GM12878 (cell line): Measurements from ENCODE around the gene SYK. TPM values are rescaled to one million over a fixed set of nuclear protein-coding genes. Genes with fewer than 3 reads are reported as not detected.
A peak's percentile ranks its signal among the peaks of the same experiment; 100 is the strongest.

Source experiments
- ATAC-seq: fragments of 200-7000 bp; cut with Tn5 transposase; 3 replicates; pipeline ENCODE4 v1.9.1; 2020; ENCODE audit warnings: mild to moderate bottlenecking, moderate library complexity
- BruUV-seq: library from RNA; stranded (reverse); fragments of 400-500 nt; replicated peaks from 2 replicates; lab custom pipeline; 2021; lab: Mats Ljungman, UMichigan
- CTCF ChIA-PET: fragments of 300-600 bp; sonication (Branson Sonifier 250); formaldehyde crosslinking; extraction: SDS; loops from one replicate; lab custom pipeline; 2021; ENCODE audit warnings: inconsistent platforms; lab: Yijun Ruan, JAX
- POLR2A ChIA-PET: fragments of 350-600 bp; formaldehyde crosslinking; extraction: SDS; loops from one replicate; lab custom pipeline; 2021; ENCODE audit warnings: inconsistent platforms; lab: Charles Lee
- RAD21 ChIA-PET: fragments of 300-600 bp; sonication (Branson Sonifier 250); formaldehyde crosslinking; loops from one replicate; lab custom pipeline; 2023; ENCODE audit warnings: antibody characterized with exemption; ENCODE audit not compliant: unreplicated experiment; lab: Charles Lee
- SMC1A ChIA-PET: fragments of 300-600 bp; sonication (Branson Sonifier 250); formaldehyde crosslinking; loops from one replicate; lab custom pipeline; 2023; ENCODE audit not compliant: unreplicated experiment, uncharacterized antibody; lab: Charles Lee
- DNase-seq: peaks from one replicate; pipeline ENCODE4 v3.0.0-alpha.2; 2011; ENCODE audit warnings: low read depth, low spot score
- FAIRE-seq: peaks from 3 replicates; lab custom pipeline; 2011; peaks lifted over from hg19 to GRCh38; lab: Jason Lieb, UNC
- H2AFZ ChIP-seq: 2 replicates; pipeline ENCODE4 v1.6.0; 2011; ENCODE audit warnings: low read depth, low read length, control low read depth; ENCODE audit not compliant: control insufficient read depth
- H3K27ac ChIP-seq: 2 replicates; pipeline ENCODE4 v1.5.1; 2011; ENCODE audit warnings: control low read depth; ENCODE audit not compliant: control insufficient read depth, insufficient read depth
- H3K27me3 ChIP-seq, 2 experiments: replicated peaks in 1 of 2; 2 replicates each; pipeline versions ENCODE4 v1.6.0 to v1.6.1; 2011; ENCODE audit warnings: low read length in 1 of 2; ENCODE audit not compliant: control insufficient read depth in 2 of 2, insufficient read depth in 2 of 2
- H3K36me3 ChIP-seq, 2 experiments: 2 replicates each; pipeline ENCODE4 v1.5.1; 2011; ENCODE audit warnings: low read length in 1 of 2; ENCODE audit not compliant: control insufficient read depth in 2 of 2, insufficient read depth in 2 of 2
- H3K4me1 ChIP-seq: 2 replicates; pipeline ENCODE4 v1.6.1; 2011; ENCODE audit warnings: mild to moderate bottlenecking, low read length, moderate library complexity, mixed read lengths; ENCODE audit not compliant: control insufficient read depth, insufficient read depth
- H3K4me2 ChIP-seq: 2 replicates; pipeline ENCODE4 v1.6.0; 2011; ENCODE audit warnings: control low read depth; ENCODE audit not compliant: control insufficient read depth, insufficient read depth
- H3K4me3 ChIP-seq: fragments of 200-600 bp; sonication (generic); 2 replicates; pipeline ENCODE4 v1.5.1; 2016
- H3K79me2 ChIP-seq: 2 replicates; pipeline ENCODE4 v1.6.0; 2011; ENCODE audit warnings: low read length; ENCODE audit not compliant: control insufficient read depth, insufficient read depth
- H3K9ac ChIP-seq: 2 replicates; pipeline ENCODE4 v1.8.0; 2011; ENCODE audit warnings: low read length, control low read depth, mixed read lengths; ENCODE audit not compliant: control insufficient read depth, insufficient read depth
- H3K9me3 ChIP-seq: replicated peaks from 3 replicates; pipeline ENCODE4 v1.5.1; 2011; ENCODE audit warnings: mild to moderate bottlenecking, low read length; ENCODE audit not compliant: control insufficient read depth, insufficient read depth
- H4K20me1 ChIP-seq: 2 replicates; pipeline ENCODE4 v1.6.0; 2011; ENCODE audit not compliant: control insufficient read depth, insufficient read depth
- CBX3 ChIP-seq: fragments of 200-600 bp; sonication (generic); IDR thresholded peaks from 2 replicates; pipeline ENCODE4 v1.6.1; 2016; ENCODE audit warnings: low read depth, borderline replicate concordance
- EP300 ChIP-seq, 2 experiments: fragments of 150-350 bp in 1 of 2; IDR thresholded peaks; 2 replicates each; pipeline ENCODE4 v1.6.1; 2011 to 2012; ENCODE audit warnings: low read depth in 2 of 2, low read length in 2 of 2, borderline replicate concordance in 1 of 2, improper control_type of control experiment in 1 of 2, inconsistent platforms in 1 of 2; ENCODE audit not compliant: control insufficient read depth in 1 of 2
- EZH2 ChIP-seq: IDR thresholded peaks from 2 replicates; pipeline ENCODE4 v1.6.1; 2012; ENCODE audit warnings: low read depth, mild to moderate bottlenecking, control low read depth, inconsistent platforms, low read length, borderline replicate concordance; ENCODE audit not compliant: control insufficient read depth
- FOS ChIP-seq: IDR thresholded peaks from 3 replicates; pipeline ENCODE4 v1.6.1; 2011; ENCODE audit warnings: borderline replicate concordance; ENCODE audit not compliant: insufficient read length; ENCODE audit errors: extremely low read depth
- PAX8 ChIP-seq: fragments of 450-650 bp; IDR thresholded peaks from 2 replicates; pipeline ENCODE4 v1.6.1; 2017; ENCODE audit warnings: mild to moderate bottlenecking, moderate library complexity
- RB1 ChIP-seq: fragments of 450-650 bp; formaldehyde crosslinking; IDR thresholded peaks from 2 replicates; pipeline ENCODE4 v1.6.1; 2017; ENCODE audit warnings: mild to moderate bottlenecking, borderline replicate concordance
- RBBP5 ChIP-seq: fragments of 200-600 bp; sonication (generic); conservative IDR thresholded peaks from 2 replicates; pipeline ENCODE4 v1.6.1; 2016
- SRF ChIP-seq, 2 experiments: IDR thresholded peaks; 2 replicates each; pipeline ENCODE4 v1.6.1; 2011; ENCODE audit warnings: low read depth in 2 of 2, low read length in 2 of 2, mild to moderate bottlenecking in 1 of 2, moderate library complexity in 1 of 2
- ZBED1 ChIP-seq: IDR thresholded peaks from 2 replicates; pipeline ENCODE4 v1.6.1; 2016; ENCODE audit warnings: borderline replicate concordance
- ZNF274 ChIP-seq: IDR thresholded peaks from one replicate; pipeline ENCODE4 v1.8.0; 2011; ENCODE audit not compliant: insufficient read length, insufficient read depth
- WGBS: methylation state at CpG from one replicate; pipeline ENCODE4 v1.1.6; 2016; ENCODE audit warnings: low lambda C conversion rate; ENCODE audit not compliant: insufficient replicate concordance, insufficient coverage; ENCODE audit errors: missing lambda C conversion rate; 5-methylcytosine and 5-hydroxymethylcytosine counted together
- in situ Hi-C: fragments of 300-500 bp; cut with MboI; formaldehyde crosslinking; loops from 9 replicates; pipeline ENCODE4 v1.14.3; 2018; ENCODE audit warnings: mixed read lengths
- intact Hi-C: fragments of 100-400 bp; cut with micrococcal nuclease; formaldehyde crosslinking; loops from one replicate; pipeline ENCODE4 v1.14.2; 2022; ENCODE audit not compliant: unreplicated experiment
- polyA plus RNA-seq, 11 experiments: library from polyadenylated mRNA; depleted of rRNA in 4 of 11; unstranded in 6 of 11; stranded (reverse) in 5 of 11; fragments of >200 nt; fragmentation: Nextera tagmentation in 4 of 11; fragmentation: Illumina TruSeq in 1 of 11; extraction: Ambion mirVana in 4 of 11; extraction: Trizol in 1 of 11; gene quantifications; 1 replicate in 1 of 11; 2 replicates in 10 of 11; pipeline versions ENCODE4 v1.2.1 to v1.2.3, GENCODE V29; 2011 to 2016; ENCODE audit warnings: inconsistent platforms in 2 of 11, missing spikeins in 2 of 11, low read depth in 1 of 11
- total RNA-seq, 4 experiments: library from RNA; depleted of rRNA in 3 of 4; stranded (reverse); fragments of >200 nt in 3 of 4; fragmentation: Illumina TruSeq in 1 of 4; extraction: Trizol in 1 of 4; gene quantifications; 2 replicates each; pipeline versions ENCODE4 v1.2.1 to v1.2.3, GENCODE V29; 2013 to 2021
- TF ChIP-seq, protein P1 (sequence below): fragments of 450-650 bp; IDR thresholded peaks from 2 replicates; pipeline ENCODE4 v1.6.1; 2017; ENCODE audit warnings: mild to moderate bottlenecking, low read depth, inconsistent platforms; ENCODE audit not compliant: poor library complexity, severe bottlenecking
- TF ChIP-seq, protein P2 (sequence below): IDR thresholded peaks from 2 replicates; pipeline ENCODE4 v1.6.1; 2012; ENCODE audit warnings: mild to moderate bottlenecking, low read depth, low read length
- TF ChIP-seq, protein P3 (sequence below): fragments of 150-350 bp; IDR thresholded peaks from 2 replicates; pipeline ENCODE4 v1.6.1; 2016; ENCODE audit warnings: low read depth, low read length
- TF ChIP-seq, protein P4 (sequence below): IDR thresholded peaks from 2 replicates; pipeline ENCODE4 v1.6.1; 2012; ENCODE audit warnings: low read length, inconsistent platforms

SYK gene
- total and polyA plus RNA-seq, 10 of the 15 experiments (the other 5 are each of a cell fraction or from before 2014, with no cell fraction given), result 6.5 to 135 (median 68.8) TPM

DNA sequence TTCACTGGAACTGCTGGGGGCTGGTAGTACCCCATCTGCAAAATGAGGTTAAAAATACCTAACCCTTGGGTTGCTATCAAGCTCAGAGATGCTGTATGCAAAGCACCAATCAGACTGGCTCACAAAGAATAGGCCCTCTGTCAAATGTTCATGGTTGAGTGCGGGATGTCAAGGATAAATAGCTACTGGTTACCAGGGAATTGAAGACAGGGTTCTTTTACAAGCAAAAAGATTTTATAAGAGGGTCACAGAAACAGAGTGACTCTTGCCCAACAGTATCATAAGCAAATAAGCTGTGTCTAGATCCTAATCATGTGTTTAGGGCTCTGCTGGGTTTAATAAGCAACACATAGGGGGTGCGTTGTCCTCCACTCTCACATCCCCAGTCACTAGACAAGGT lies 11.9 kb downstream of the SYK start:
- ChIA-PET SMC1A (interaction anchor here (1.1 to 1.5 kb wide), 2 partner anchors 10 to 12 kb away, joined by 4 to 5 read pairs; partner anchors contain the start of gene SYK), POLR2A (no interaction called here), CTCF (no interaction called here), RAD21 (no interaction called here)
- BruUV-seq, result no TSS peak
- Histone ChIP-seq H3K79me2 (peaks cover 50% of the 10 kb centered on the region), H4K20me1 (no peaks in the 10 kb centered on the region), H3K9ac (no peak overlapping the region), H3K36me3 (no peaks in the 10 kb centered on the region; a peak in 1 of 4 replicates), H2AFZ (no peak overlapping the region), H3K27ac (no peak overlapping the region), H3K9me3 (peaks cover 3% of the 10 kb centered on the region; the same call in 2 of the 3 replicates), H3K4me1 (peaks cover 53% of the 10 kb centered on the region), H3K4me3 (no peak overlapping the region), H3K4me2 (0 out of 2 replicates have a peak overlapping the region, but pooled peaks have one; percentile 14), H3K27me3 (no peaks in the 10 kb centered on the region)
- ATAC-seq (no peak), FAIRE-seq (no peak), DNase-seq (no peak)
- intact Hi-C loops, result no loop called here
- WGBS, result 17% methylated on average over 2 of the region's 2 CpGs
- TF ChIP-seq ZBED1 (no peak), PAX8 (no peak), FOS (no peak), EZH2 (no peak), ZNF274 (no peak), CBX3 (no peak), RBBP5 (no peak), RB1 (no peak), SRF (IDR thresholded peaks at IDR 0.05; ENCODE audit: low read depth in 2 of 2, low read length in 2 of 2) (no peak), EP300 (IDR thresholded peaks at IDR 0.05; ENCODE audit: borderline replicate concordance in 1 of 2, control insufficient read depth in 1 of 2, low read depth in 2 of 2, low read length in 2 of 2) (no peak)
- TF ChIP-seq, protein P1, sequence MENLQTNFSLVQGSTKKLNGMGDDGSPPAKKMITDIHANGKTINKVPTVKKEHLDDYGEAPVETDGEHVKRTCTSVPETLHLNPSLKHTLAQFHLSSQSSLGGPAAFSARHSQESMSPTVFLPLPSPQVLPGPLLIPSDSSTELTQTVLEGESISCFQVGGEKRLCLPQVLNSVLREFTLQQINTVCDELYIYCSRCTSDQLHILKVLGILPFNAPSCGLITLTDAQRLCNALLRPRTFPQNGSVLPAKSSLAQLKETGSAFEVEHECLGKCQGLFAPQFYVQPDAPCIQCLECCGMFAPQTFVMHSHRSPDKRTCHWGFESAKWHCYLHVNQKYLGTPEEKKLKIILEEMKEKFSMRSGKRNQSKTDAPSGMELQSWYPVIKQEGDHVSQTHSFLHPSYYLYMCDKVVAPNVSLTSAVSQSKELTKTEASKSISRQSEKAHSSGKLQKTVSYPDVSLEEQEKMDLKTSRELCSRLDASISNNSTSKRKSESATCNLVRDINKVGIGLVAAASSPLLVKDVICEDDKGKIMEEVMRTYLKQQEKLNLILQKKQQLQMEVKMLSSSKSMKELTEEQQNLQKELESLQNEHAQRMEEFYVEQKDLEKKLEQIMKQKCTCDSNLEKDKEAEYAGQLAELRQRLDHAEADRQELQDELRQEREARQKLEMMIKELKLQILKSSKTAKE, result no peak
- TF ChIP-seq, protein P2, sequence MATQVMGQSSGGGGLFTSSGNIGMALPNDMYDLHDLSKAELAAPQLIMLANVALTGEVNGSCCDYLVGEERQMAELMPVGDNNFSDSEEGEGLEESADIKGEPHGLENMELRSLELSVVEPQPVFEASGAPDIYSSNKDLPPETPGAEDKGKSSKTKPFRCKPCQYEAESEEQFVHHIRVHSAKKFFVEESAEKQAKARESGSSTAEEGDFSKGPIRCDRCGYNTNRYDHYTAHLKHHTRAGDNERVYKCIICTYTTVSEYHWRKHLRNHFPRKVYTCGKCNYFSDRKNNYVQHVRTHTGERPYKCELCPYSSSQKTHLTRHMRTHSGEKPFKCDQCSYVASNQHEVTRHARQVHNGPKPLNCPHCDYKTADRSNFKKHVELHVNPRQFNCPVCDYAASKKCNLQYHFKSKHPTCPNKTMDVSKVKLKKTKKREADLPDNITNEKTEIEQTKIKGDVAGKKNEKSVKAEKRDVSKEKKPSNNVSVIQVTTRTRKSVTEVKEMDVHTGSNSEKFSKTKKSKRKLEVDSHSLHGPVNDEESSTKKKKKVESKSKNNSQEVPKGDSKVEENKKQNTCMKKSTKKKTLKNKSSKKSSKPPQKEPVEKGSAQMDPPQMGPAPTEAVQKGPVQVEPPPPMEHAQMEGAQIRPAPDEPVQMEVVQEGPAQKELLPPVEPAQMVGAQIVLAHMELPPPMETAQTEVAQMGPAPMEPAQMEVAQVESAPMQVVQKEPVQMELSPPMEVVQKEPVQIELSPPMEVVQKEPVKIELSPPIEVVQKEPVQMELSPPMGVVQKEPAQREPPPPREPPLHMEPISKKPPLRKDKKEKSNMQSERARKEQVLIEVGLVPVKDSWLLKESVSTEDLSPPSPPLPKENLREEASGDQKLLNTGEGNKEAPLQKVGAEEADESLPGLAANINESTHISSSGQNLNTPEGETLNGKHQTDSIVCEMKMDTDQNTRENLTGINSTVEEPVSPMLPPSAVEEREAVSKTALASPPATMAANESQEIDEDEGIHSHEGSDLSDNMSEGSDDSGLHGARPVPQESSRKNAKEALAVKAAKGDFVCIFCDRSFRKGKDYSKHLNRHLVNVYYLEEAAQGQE, result no peak
- TF ChIP-seq, protein P3, sequence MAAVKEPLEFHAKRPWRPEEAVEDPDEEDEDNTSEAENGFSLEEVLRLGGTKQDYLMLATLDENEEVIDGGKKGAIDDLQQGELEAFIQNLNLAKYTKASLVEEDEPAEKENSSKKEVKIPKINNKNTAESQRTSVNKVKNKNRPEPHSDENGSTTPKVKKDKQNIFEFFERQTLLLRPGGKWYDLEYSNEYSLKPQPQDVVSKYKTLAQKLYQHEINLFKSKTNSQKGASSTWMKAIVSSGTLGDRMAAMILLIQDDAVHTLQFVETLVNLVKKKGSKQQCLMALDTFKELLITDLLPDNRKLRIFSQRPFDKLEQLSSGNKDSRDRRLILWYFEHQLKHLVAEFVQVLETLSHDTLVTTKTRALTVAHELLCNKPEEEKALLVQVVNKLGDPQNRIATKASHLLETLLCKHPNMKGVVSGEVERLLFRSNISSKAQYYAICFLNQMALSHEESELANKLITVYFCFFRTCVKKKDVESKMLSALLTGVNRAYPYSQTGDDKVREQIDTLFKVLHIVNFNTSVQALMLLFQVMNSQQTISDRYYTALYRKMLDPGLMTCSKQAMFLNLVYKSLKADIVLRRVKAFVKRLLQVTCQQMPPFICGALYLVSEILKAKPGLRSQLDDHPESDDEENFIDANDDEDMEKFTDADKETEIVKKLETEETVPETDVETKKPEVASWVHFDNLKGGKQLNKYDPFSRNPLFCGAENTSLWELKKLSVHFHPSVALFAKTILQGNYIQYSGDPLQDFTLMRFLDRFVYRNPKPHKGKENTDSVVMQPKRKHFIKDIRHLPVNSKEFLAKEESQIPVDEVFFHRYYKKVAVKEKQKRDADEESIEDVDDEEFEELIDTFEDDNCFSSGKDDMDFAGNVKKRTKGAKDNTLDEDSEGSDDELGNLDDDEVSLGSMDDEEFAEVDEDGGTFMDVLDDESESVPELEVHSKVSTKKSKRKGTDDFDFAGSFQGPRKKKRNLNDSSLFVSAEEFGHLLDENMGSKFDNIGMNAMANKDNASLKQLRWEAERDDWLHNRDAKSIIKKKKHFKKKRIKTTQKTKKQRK, result no peak
- TF ChIP-seq, protein P4, sequence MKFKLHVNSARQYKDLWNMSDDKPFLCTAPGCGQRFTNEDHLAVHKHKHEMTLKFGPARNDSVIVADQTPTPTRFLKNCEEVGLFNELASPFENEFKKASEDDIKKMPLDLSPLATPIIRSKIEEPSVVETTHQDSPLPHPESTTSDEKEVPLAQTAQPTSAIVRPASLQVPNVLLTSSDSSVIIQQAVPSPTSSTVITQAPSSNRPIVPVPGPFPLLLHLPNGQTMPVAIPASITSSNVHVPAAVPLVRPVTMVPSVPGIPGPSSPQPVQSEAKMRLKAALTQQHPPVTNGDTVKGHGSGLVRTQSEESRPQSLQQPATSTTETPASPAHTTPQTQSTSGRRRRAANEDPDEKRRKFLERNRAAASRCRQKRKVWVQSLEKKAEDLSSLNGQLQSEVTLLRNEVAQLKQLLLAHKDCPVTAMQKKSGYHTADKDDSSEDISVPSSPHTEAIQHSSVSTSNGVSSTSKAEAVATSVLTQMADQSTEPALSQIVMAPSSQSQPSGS, result no peak
- in situ Hi-C loops, result no loop called here
